Measurements from ENCODE around the gene ASB8. TPM values are rescaled to one million over a fixed set of nuclear protein-coding genes. Genes with fewer than 3 reads are reported as not detected.

ASB8 gene
- total RNA-seq, 1 donor from 2014 or later = 9.5 TPM

GRCh38 chr12:48105867-48106680, 51.2 kb downstream of the ASB8 start, which contains the start of gene SENP1:
SENP1 (minus strand) TSS chr12:48106079; CDS start chr12:48101472, 4,607 bp downstream.
- H3K27me3 ChIP-seq (ENCODE audit: control insufficient read depth, insufficient read depth, low read length) = no peaks in the 10 kb centered on the region
- DNase-seq (ENCODE audit: low read depth) (peak; percentile 47), FAIRE-seq (no peak)
- TF ChIP-seq CTCF (IDR thresholded peaks at IDR 0.05; ENCODE audit: insufficient read depth, low read length, severe bottlenecking) = peak; percentile 17
- peak within 1 kb of the TSS; percentile 44 for H3K4me3 ChIP-seq (ENCODE audit: low read depth, low read length)
- H3K36me3 ChIP-seq (ENCODE audit: control insufficient read depth, insufficient read depth, low read length) = no peaks in the 10 kb centered on the region

GRCh38 chr12:48105321-48105866, 51.9 kb downstream of the ASB8 start:
- FAIRE-seq (no peak), DNase-seq (ENCODE audit: low read depth) (peak; percentile 25)
- no peak for TF ChIP-seq CTCF (IDR thresholded peaks at IDR 0.05; ENCODE audit: insufficient read depth, low read length, severe bottlenecking)
- Histone ChIP-seq H3K36me3 (ENCODE audit: control insufficient read depth, insufficient read depth, low read length) (no peaks in the 10 kb centered on the region), H3K4me3 (ENCODE audit: low read depth, low read length) (peak overlapping the region; percentile 44), H3K27me3 (ENCODE audit: control insufficient read depth, insufficient read depth, low read length) (no peaks in the 10 kb centered on the region)

DNA sequence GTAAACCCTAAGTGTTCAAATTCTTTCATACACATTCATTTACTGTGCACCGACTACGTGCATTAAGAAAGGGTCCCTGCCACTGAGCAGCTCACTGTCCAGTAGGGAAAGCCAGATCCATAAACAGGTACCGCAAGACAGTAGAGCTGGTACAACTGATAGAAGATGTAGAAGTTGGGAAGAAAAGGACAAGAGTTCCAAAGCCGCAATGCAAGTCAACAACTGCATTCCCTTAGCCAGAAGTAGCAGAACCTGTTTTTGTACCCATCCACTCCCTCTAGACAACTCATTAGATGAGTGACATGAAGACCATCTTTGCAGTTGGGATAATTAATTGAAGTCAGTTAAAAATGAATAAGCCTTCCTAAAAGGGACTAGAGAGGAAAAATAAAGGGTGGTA, 52.8 kb downstream of the ASB8 start:
- no peaks in the 10 kb centered on the region for H3K27me3 ChIP-seq (ENCODE audit: control insufficient read depth, insufficient read depth, low read length)
- peak; percentile 47 for DNase-seq (ENCODE audit: low read depth)
- FAIRE-seq = no peak
- TF ChIP-seq CTCF (IDR thresholded peaks at IDR 0.05; ENCODE audit: insufficient read depth, low read length, severe bottlenecking) = no peak
- H3K36me3 ChIP-seq (ENCODE audit: control insufficient read depth, insufficient read depth, low read length) = no peaks in the 10 kb centered on the region
- peak overlapping the region; percentile 3 for H3K4me3 ChIP-seq (ENCODE audit: low read depth, low read length)

Other genes starting within 250 kb of the ASB8 start
- 63.1 and 88.5 TPM in 2 replicates for gene TMEM106C, start 193.9 kb downstream of the ASB8 start, total RNA-seq
- gene COL2A1, start 153.0 kb downstream of the ASB8 start, total RNA-seq = under 0.01 TPM in 2 replicates
- 10.2 and 10.8 TPM in 2 replicates for gene SENP1, start 51.4 kb downstream of the ASB8 start, total RNA-seq
- gene PFKM, start 38.2 kb downstream of the ASB8 start, total RNA-seq = 23.7 and 45.8 TPM in 2 replicates
- not detected in 2 replicates for gene CCDC184, start 26.1 kb upstream of the ASB8 start, total RNA-seq
- gene OR10AD1, start 45.8 kb upstream of the ASB8 start, total RNA-seq = not detected in 2 replicates
- gene ZNF641, start 193.4 kb upstream of the ASB8 start, total RNA-seq = 9.0 and 12.0 TPM in 2 replicates

Measured in bronchial epithelial cell (primary cell).